Fibroblast of the aortic adventitia (primary cell): ENCODE results near the gene DYNLL2. TPM values are rescaled to one million over a fixed set of nuclear protein-coding genes. Genes with fewer than 3 reads are reported as not detected.
"Not testable (repeated sequence)": the region's sequence is repeated elsewhere in the genome, so short reads cannot be mapped to it uniquely, and the experiment has no call there.

Experiments used
- DNase-seq: peaks from one replicate; pipeline ENCODE4 v3.0.0-alpha.2; 2010; ENCODE audit warnings: low read depth
- H3K4me3 ChIP-seq: 2 replicates; pipeline ENCODE4 v1.5.1; 2011; ENCODE audit warnings: low read depth, mild to moderate bottlenecking, control low read depth, low read length, moderate library complexity
- CTCF ChIP-seq: IDR thresholded peaks from 2 replicates; pipeline ENCODE4 v1.5.1; 2011; ENCODE audit warnings: mild to moderate bottlenecking, low read length, control low read depth, inconsistent platforms; ENCODE audit not compliant: insufficient read depth
- total RNA-seq: library from RNA; depleted of rRNA; stranded (reverse); fragments of >200 nt; gene quantifications from 2 replicates; pipeline ENCODE4 v1.2.3, GENCODE V29; 2012; ENCODE audit warnings: low replicate concordance

The DYNLL2 gene
- total RNA-seq, 1 donor, result 17.4 TPM

- no peak overlapping the region for H3K4me3 ChIP-seq
- no peak for TF ChIP-seq CTCF
- DNase-seq, result no peak
Observed at GRCh38 chr17:58097384-58098088, 14.3 kb downstream of the DYNLL2 start.

GRCh38 chr17:58100506-58100905 lies 17.3 kb downstream of the DYNLL2 start:
- H3K4me3 ChIP-seq, result no peak overlapping the region
- DNase-seq, result no peak
- no peak for TF ChIP-seq CTCF

- not testable (repeated sequence) for DNase-seq, H3K4me3 ChIP-seq
Observed at GRCh38 chr17:58101898-58102297, 18.7 kb downstream of the DYNLL2 start.

GRCh38 chr17:58105093-58105492 lies 21.9 kb downstream of the DYNLL2 start:
- no peak overlapping the region for H3K4me3 ChIP-seq
- no peak for TF ChIP-seq CTCF
- DNase-seq, result no peak

GRCh38 chr17:58107306-58107705 lies 24.1 kb downstream of the DYNLL2 start:
- DNase-seq, result no peak
- TF ChIP-seq CTCF, result no peak
- no peak overlapping the region for H3K4me3 ChIP-seq

- no peak for DNase-seq
- H3K4me3 ChIP-seq, result no peak overlapping the region
- no peak for TF ChIP-seq CTCF
Observed at GRCh38 chr17:58109197-58109596, 26.0 kb downstream of the DYNLL2 start.

- TF ChIP-seq CTCF, result no peak
- H3K4me3 ChIP-seq, result no peak overlapping the region
- DNase-seq, result no peak
Observed at GRCh38 chr17:58110012-58110411, 26.8 kb downstream of the DYNLL2 start.
